ENCODE results near the gene TBATA. TPM values are rescaled to one million over a fixed set of nuclear protein-coding genes. Genes with fewer than 3 reads are reported as not detected.
"Not testable (repeated sequence)": the region's sequence is repeated elsewhere in the genome, so short reads cannot be mapped to it uniquely, and the experiment has no call there.

Gene TBATA
- total RNA-seq, 1 donor from 2014 or later: not detected

GRCh38 chr10:70773965-70774809 is 11.0 kb downstream of the TBATA start:
- Mint-ChIP-seq H3K27ac (ENCODE audit: unreplicated experiment) (no peak overlapping the region), H3K36me3 (ENCODE audit: unreplicated experiment) (peaks cover 5% of the 10 kb centered on the region), H3K9me3 (ENCODE audit: unreplicated experiment) (peaks cover 11% of the 10 kb centered on the region), H3K4me1 (ENCODE audit: low read depth, unreplicated experiment) (peaks cover 2% of the 10 kb centered on the region), H3K27me3 (ENCODE audit: unreplicated experiment) (peaks cover 11% of the 10 kb centered on the region), H3K4me3 (ENCODE audit: unreplicated experiment) (no peak overlapping the region)
- no peak for DNase-seq
- TF ChIP-seq, protein P1, sequence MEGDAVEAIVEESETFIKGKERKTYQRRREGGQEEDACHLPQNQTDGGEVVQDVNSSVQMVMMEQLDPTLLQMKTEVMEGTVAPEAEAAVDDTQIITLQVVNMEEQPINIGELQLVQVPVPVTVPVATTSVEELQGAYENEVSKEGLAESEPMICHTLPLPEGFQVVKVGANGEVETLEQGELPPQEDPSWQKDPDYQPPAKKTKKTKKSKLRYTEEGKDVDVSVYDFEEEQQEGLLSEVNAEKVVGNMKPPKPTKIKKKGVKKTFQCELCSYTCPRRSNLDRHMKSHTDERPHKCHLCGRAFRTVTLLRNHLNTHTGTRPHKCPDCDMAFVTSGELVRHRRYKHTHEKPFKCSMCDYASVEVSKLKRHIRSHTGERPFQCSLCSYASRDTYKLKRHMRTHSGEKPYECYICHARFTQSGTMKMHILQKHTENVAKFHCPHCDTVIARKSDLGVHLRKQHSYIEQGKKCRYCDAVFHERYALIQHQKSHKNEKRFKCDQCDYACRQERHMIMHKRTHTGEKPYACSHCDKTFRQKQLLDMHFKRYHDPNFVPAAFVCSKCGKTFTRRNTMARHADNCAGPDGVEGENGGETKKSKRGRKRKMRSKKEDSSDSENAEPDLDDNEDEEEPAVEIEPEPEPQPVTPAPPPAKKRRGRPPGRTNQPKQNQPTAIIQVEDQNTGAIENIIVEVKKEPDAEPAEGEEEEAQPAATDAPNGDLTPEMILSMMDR (IDR thresholded peaks at IDR 0.05; ENCODE audit: partially characterized antibody, unreplicated experiment): no peak

GRCh38 chr10:70773461-70773860 is 11.7 kb downstream of the TBATA start:
- Mint-ChIP-seq H3K36me3 (ENCODE audit: unreplicated experiment) (peaks cover 5% of the 10 kb centered on the region), H3K27ac (ENCODE audit: unreplicated experiment) (no peak overlapping the region), H3K27me3 (ENCODE audit: unreplicated experiment) (peaks cover 8% of the 10 kb centered on the region), H3K4me1 (ENCODE audit: low read depth, unreplicated experiment) (no peaks in the 10 kb centered on the region), H3K9me3 (ENCODE audit: unreplicated experiment) (peaks cover 11% of the 10 kb centered on the region), H3K4me3 (ENCODE audit: unreplicated experiment) (no peak overlapping the region)
- no peak for DNase-seq
- TF ChIP-seq, protein P1 (IDR thresholded peaks at IDR 0.05; ENCODE audit: partially characterized antibody, unreplicated experiment): no peak

GRCh38 chr10:70772627-70773026 is 12.6 kb downstream of the TBATA start:
- H3K9me3 Mint-ChIP-seq (ENCODE audit: unreplicated experiment): peaks cover 6% of the 10 kb centered on the region

GRCh38 chr10:70771311-70772194 is 13.6 kb downstream of the TBATA start:
- TF ChIP-seq, protein P1 (IDR thresholded peaks at IDR 0.05; ENCODE audit: partially characterized antibody, unreplicated experiment): no peak
- Mint-ChIP-seq H3K9me3 (ENCODE audit: unreplicated experiment) (peaks cover 10% of the 10 kb centered on the region), H3K4me3 (ENCODE audit: unreplicated experiment) (no peak overlapping the region), H3K27me3 (ENCODE audit: unreplicated experiment) (peaks cover 8% of the 10 kb centered on the region), H3K27ac (ENCODE audit: unreplicated experiment) (no peak overlapping the region), H3K36me3 (ENCODE audit: unreplicated experiment) (peaks cover 11% of the 10 kb centered on the region), H3K4me1 (ENCODE audit: low read depth, unreplicated experiment) (no peaks in the 10 kb centered on the region)
- no peak for DNase-seq

More at GRCh38 chr10:70772627-70773026, 12.6 kb downstream of the TBATA start:
- no peak overlapping the region for H3K4me3 Mint-ChIP-seq (ENCODE audit: unreplicated experiment)
- peaks cover 8% of the 10 kb centered on the region for H3K27me3 Mint-ChIP-seq (ENCODE audit: unreplicated experiment)
- DNase-seq: no peak
- TF ChIP-seq, protein P1 (IDR thresholded peaks at IDR 0.05; ENCODE audit: partially characterized antibody, unreplicated experiment): no peak
- H3K36me3 Mint-ChIP-seq (ENCODE audit: unreplicated experiment): peaks cover 5% of the 10 kb centered on the region
- H3K4me1 Mint-ChIP-seq (ENCODE audit: low read depth, unreplicated experiment): no peaks in the 10 kb centered on the region
- no peak overlapping the region for H3K27ac Mint-ChIP-seq (ENCODE audit: unreplicated experiment)

GRCh38 chr10:70770516-70770915 is 14.7 kb downstream of the TBATA start:
- H3K27ac Mint-ChIP-seq (ENCODE audit: unreplicated experiment); DNase-seq; H3K27me3 Mint-ChIP-seq (ENCODE audit: unreplicated experiment); H3K4me1 Mint-ChIP-seq (ENCODE audit: low read depth, unreplicated experiment); H3K4me3 Mint-ChIP-seq (ENCODE audit: unreplicated experiment): not testable (repeated sequence)
- H3K9me3 Mint-ChIP-seq (ENCODE audit: unreplicated experiment): peaks cover 12% of the 10 kb centered on the region
- peaks cover 16% of the 10 kb centered on the region for H3K36me3 Mint-ChIP-seq (ENCODE audit: unreplicated experiment)
